ENCODE data around the gene KIAA0753. TPM values are rescaled to one million over a fixed set of nuclear protein-coding genes. Genes with fewer than 3 reads are reported as not detected.

Gene KIAA0753
- total and polyA plus RNA-seq, 2 of the 13 experiments (the other 11 are each of a cell fraction or from before 2014, with no cell fraction given): 5.2 to 9.1 TPM

- no peak for TF ChIP-seq GLMP (CRISPR knock-in tag; IDR thresholded peaks at IDR 0.05; ENCODE audit: borderline replicate concordance)
- TF ChIP-seq ATM (IDR thresholded peaks at IDR 0.05; ENCODE audit: borderline replicate concordance): no peak
- TF ChIP-seq ZNF614 (CRISPR knock-in tag; IDR thresholded peaks at IDR 0.05; ENCODE audit: borderline replicate concordance): peak; percentile 62; the same call in 1 of the 2 replicates
- TF ChIP-seq POLR2G (IDR thresholded peaks at IDR 0.05; ENCODE audit: low read depth, low read length): no peak
- no peak for TF ChIP-seq HNF4A (CRISPR knock-in tag; IDR thresholded peaks at IDR 0.05)
- TF ChIP-seq SP2 (CRISPR knock-in tag; IDR thresholded peaks at IDR 0.05): peak; percentile 19
- peak; percentile 76 for TF ChIP-seq ZNF740 (CRISPR knock-in tag; IDR thresholded peaks at IDR 0.05)
- no peak for TF ChIP-seq ZC3H4 (CRISPR knock-in tag; IDR thresholded peaks at IDR 0.05; ENCODE audit: borderline replicate concordance)
- peak; percentile 85; the same call in 1 of the 2 replicates for TF ChIP-seq ZNF558 (CRISPR knock-in tag; IDR thresholded peaks at IDR 0.05; ENCODE audit: borderline replicate concordance)
- peak; percentile 91 for TF ChIP-seq JUNB (CRISPR knock-in tag; IDR thresholded peaks at IDR 0.05; ENCODE audit: borderline replicate concordance)
- peak; percentile 98 for TF ChIP-seq RNF219 (CRISPR knock-in tag; IDR thresholded peaks at IDR 0.05)
- TF ChIP-seq ETV5 (CRISPR knock-in tag; IDR thresholded peaks at IDR 0.05; ENCODE audit: borderline replicate concordance): no peak
- TF ChIP-seq ZNF235 (CRISPR knock-in tag; IDR thresholded peaks at IDR 0.05; ENCODE audit: borderline replicate concordance): peak; percentile 96; the same call in 1 of the 2 replicates
- TF ChIP-seq RORA (CRISPR knock-in tag; IDR thresholded peaks at IDR 0.05): no peak
- peak; percentile 91; the same call in 1 of the 2 replicates for TF ChIP-seq ERF (CRISPR knock-in tag; IDR thresholded peaks at IDR 0.05)
- no peak for TF ChIP-seq ZNF143 (CRISPR knock-in tag; IDR thresholded peaks at IDR 0.05)
- TF ChIP-seq CBX2 (IDR thresholded peaks at IDR 0.05; ENCODE audit: low read depth, low read length): no peak
- no peak for TF ChIP-seq CBX2 (CRISPR knock-in tag; IDR thresholded peaks at IDR 0.05; ENCODE audit: low read depth)
- TF ChIP-seq ZNF264 (CRISPR knock-in tag; IDR thresholded peaks at IDR 0.05): 0 out of 2 replicates have a peak, but pooled peaks have one; percentile 12
- TF ChIP-seq KLF9 (CRISPR knock-in tag; IDR thresholded peaks at IDR 0.05; ENCODE audit: low read depth): no peak
- TF ChIP-seq MXD3 (CRISPR knock-in tag; IDR thresholded peaks at IDR 0.05): peak; percentile 99
- no peak for TF ChIP-seq ZNF24 (IDR thresholded peaks at IDR 0.05)
- TF ChIP-seq ZFP62 (CRISPR knock-in tag; IDR thresholded peaks at IDR 0.05): no peak
Measured at GRCh38 chr17:6651919-6652452, 11.5 kb upstream of the KIAA0753 start (continued).
